D721Med (cell line): Measurements from ENCODE around the gene TENM4.

ENCODE experiments used
- DNase-seq: peaks from one replicate; pipeline ENCODE4 v3.0.0; 2011; ENCODE audit warnings: low spot score; ENCODE audit not compliant: insufficient read length
- FAIRE-seq: peaks from 2 replicates; lab custom pipeline; 2011; peaks lifted over from hg19 to GRCh38; lab: Jason Lieb, UNC
- TF ChIP-seq, protein P1 (sequence below): IDR thresholded peaks from 2 replicates; pipeline ENCODE4 v1.5.1; 2012; ENCODE audit warnings: mild to moderate bottlenecking, control low read depth; ENCODE audit not compliant: insufficient read depth; ENCODE audit errors: missing control alignments

The TENM4 gene

DNA sequence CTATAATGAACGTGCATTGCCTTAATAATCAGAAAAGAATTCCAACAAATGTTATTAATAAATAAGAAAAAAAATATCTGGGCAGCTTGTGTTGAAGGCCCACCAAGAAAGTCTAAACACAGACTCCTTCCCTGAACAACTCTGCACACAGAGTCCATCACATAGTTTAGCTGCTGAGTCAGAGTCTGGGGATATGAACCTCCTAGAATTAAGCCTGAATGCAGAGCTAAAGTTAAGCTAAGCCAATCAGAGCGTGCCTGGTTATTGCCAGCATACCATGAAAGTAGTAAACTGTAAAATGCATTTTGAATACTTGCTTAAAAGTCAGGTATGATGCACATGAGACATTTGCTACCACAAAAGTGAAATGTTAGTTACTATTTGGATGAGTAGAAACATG is 25.6 kb upstream of the TENM4 start:
- no peak for DNase-seq
- TF ChIP-seq, protein P1, sequence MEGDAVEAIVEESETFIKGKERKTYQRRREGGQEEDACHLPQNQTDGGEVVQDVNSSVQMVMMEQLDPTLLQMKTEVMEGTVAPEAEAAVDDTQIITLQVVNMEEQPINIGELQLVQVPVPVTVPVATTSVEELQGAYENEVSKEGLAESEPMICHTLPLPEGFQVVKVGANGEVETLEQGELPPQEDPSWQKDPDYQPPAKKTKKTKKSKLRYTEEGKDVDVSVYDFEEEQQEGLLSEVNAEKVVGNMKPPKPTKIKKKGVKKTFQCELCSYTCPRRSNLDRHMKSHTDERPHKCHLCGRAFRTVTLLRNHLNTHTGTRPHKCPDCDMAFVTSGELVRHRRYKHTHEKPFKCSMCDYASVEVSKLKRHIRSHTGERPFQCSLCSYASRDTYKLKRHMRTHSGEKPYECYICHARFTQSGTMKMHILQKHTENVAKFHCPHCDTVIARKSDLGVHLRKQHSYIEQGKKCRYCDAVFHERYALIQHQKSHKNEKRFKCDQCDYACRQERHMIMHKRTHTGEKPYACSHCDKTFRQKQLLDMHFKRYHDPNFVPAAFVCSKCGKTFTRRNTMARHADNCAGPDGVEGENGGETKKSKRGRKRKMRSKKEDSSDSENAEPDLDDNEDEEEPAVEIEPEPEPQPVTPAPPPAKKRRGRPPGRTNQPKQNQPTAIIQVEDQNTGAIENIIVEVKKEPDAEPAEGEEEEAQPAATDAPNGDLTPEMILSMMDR: no peak
- FAIRE-seq: no peak

GRCh38 chr11:79465160-79465559 is 24.3 kb upstream of the TENM4 start:
- DNase-seq (no peak), FAIRE-seq (no peak)
- TF ChIP-seq, protein P1: no peak

GRCh38 chr11:79461666-79462645 is 21.1 kb upstream of the TENM4 start:
- DNase-seq (no peak), FAIRE-seq (no peak)
- TF ChIP-seq, protein P1: no peak

GRCh38 chr11:79461144-79461543 is 20.3 kb upstream of the TENM4 start:
- DNase-seq (no peak), FAIRE-seq (no peak)
- TF ChIP-seq, protein P1: peak; percentile 51

- FAIRE-seq (no peak), DNase-seq (no peak)
- TF ChIP-seq, protein P1: no peak
Measured at GRCh38 chr11:79458709-79459108, 17.9 kb upstream of the TENM4 start.

DNA sequence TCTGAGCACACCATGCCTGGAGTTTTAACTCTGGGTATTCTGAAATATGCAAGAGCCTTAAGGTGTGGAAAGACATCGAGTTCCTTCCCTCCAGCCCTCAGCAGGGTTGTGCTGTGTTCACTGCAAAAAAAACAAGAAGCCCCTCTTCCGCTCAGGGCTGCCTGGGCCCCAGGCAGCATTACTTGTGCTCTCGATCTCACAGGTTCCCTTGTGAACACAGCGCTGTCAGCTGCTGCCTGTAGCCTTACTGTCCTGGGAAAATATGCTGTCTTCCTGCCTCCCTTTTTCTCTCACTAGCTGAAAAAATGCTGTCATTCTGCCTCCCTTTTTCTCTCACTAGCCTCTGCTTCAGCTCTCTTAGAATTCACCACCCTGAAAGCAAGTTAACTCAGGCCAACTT is 15.7 kb upstream of the TENM4 start:
- TF ChIP-seq, protein P1: no peak
- FAIRE-seq: no peak
- no peak for DNase-seq

DNA sequence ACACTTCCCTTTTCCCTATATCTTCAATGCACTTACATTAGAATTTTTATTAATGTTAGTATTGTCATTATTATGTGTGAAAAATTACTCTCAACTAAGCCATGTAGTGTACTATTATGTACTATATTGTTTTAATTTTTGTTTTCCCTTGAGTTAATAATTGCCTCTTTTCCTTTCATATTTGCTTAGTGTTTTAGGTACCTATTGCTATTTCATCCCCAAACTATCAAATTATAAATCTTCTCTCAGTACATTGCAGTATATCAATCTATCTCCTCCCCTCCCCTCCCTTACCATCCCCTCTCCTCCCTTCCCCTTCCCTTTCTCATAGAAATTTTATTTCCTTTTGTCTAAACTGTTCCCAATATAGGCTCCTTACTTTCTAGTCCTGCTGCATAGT is 12.8 kb upstream of the TENM4 start:
- FAIRE-seq: no peak
- TF ChIP-seq, protein P1: no peak

More for the DNA sequence above, 12.8 kb upstream of the TENM4 start:
- DNase-seq: no peak
